RPMI8226 (cell line): Measurements from ENCODE around the gene GPHN.
A peak's percentile ranks its signal among the peaks of the same experiment; 100 is the strongest.
"Not testable (repeated sequence)": the region's sequence is repeated elsewhere in the genome, so short reads cannot be mapped to it uniquely, and the experiment has no call there.

Experiments
- DNase-seq: peaks from one replicate; pipeline ENCODE4 v3.0.0-alpha.2; 2015

Gene GPHN

DNA sequence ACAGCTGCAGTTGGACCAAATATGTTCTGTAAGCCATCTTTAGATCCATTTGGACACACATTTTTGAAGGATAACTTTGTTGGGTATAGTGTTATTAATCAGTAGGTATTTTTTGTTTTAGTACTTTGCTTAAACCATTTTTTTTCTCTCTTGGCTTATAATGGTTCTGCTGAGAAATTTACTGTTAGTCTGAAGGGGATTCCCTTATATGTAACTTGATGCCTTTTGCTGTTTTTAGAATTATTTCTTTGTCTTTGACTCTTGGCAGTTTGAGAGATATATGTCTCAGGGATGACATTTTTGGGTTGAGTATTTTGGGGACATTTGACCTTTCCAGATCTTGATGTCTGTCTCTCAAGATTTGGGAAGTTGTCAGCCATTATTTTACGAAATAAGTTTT is 169.8 kb downstream of the GPHN start:
- DNase-seq, result no peak

DNA sequence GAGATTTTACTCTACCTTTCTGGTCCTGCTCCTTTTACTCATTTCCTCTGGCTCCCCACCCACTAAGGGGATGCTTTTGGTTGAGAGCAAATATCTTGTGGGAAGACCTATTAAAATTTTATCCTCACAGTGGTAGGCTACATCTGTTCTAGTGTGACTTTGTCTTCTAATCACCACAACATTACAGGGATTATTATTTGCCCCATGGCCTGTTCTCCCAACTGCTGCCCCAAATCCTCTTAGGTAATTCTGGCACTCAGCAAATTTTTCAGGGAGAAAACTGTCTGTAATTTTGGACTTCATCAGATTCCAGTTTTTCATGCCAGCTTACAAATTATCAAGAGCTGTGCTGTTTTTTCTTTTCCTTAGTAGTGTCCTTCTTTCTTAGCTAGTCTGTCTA is 172.3 kb downstream of the GPHN start:
- no peak for DNase-seq

DNA sequence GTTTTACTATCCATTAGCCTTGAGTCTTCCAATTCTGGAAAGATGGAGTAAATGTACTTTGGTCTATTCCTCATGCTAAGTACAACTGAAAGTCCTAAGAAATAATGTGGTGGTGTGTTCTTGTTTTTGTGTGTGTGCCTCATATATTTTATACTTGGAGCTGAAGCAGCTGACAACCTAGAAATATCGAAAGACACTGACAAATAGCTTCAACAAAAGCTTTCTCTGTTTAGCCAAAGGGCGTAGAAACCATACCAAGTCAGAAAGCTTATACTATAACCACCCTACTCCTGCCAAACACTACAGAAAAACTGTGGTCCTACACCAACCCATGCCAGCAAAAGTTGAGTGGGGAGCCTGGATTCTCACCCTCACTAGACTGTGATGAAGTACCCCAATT is 188.4 kb downstream of the GPHN start:
- DNase-seq, result no peak

DNA sequence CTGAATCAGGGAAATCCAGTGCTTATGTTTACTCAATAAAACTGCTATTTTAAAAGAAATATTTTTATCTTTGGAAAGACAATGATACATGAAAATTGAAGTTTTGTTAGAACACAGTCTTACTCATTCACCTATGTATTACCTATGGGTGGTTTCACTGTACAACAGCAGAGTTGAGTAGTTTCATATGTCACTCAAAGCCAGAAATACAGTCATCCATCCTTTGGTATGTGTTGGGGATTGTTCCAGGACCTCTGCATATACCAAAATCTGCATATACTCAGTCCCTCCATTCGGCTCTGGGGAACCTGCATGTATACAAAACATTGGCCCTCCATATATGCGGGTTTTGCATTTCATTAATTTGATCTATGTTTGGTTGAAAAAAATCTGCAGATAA is 190.6 kb downstream of the GPHN start:
- no peak for DNase-seq

DNA sequence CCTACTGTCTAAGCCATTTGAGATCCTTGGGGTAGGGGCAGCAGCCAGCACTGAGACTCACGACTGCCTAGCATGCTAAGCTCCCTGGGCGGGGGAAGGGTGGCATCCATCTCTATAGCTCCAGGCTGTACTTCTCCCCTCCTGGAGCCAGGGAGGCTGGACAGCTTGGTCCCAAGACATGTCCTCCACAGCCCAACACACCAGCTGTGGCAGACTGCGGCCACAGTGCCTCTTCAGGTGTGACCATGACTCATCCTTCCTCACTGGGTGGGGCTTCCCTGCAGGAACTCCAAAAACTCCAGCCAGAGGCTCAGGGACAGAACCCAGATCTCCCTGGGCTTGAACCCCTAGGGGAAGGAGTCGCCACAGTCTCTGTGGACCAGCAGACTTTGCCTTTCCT is 193.9 kb downstream of the GPHN start:
- DNase-seq, result no peak

DNA sequence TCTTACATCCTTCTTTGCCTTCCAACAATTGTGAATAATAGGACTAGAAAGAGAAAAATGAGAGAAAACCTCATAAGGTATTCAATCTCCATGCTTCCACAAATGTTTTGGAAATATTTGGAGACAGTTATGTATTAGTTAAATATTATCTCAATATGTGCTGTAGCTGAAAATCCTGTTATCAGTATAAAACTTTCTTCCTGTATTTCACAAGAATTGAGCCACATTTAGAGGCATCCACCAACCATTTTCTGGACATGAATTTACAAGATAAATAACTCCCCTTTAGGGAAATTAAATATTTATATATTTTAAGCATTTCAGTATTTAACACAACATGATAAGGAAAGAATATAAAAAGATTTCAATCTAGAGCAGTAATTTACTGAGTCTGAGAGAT is 200.3 kb downstream of the GPHN start:
- DNase-seq, result no peak

DNA sequence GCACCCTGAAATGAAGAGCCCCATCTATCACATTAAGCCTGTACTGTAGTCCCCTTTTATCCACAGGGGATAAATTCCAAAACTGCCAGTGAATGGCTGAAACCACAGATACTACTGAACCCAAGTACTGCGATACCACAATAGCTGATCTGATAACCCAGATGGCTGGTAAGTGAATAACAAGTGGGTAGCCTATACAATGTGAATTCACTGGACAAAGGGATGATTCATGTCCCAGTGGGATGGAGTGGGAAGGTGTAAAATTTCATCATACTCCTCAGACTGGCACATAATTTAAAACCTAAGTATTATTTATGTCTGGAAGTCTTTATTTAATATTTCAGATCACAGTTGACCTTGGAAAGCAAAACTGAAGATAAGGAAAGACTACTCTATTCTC is 201.3 kb downstream of the GPHN start:
- DNase-seq, result no peak

DNA sequence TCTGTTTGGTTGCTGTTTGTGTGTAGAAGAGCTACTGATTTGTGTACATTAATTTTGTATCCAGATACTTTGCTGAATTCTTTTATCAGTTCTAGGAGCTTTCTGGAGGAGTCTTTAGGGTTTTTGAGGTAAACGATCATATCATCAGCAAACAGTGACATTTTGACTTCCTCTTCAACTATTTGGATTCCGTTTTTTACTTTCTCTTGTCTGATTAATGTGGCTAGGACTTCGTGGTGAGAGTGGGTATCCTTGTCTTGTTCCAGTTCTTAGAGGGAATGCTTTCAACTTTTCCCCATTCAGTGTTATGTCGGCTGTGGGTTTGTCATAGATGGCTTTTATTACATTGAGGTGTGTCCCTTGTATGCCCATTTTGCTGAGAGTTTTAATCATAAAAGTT is 206.3 kb downstream of the GPHN start:
- not testable (repeated sequence) for DNase-seq

DNA sequence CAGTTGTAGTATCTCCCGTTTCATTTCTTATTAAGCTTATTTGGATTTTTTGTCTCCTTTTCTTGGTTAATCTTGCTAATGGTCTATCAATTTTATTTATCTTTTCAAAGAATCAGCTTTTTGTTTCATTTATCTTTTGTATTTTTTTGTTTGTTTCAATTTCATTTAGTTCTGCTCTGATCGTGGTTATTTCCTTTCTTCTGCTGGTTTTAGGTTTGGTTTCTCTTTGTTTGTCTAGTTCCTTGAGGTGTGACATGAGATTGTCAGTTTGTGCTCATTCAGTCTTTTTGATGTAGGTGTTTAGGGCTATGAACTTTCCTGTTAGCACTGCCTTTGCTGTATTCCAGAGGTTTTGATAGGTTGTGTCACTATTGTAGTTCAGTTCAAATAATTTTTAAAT is 207.4 kb downstream of the GPHN start:
- not testable (repeated sequence) for DNase-seq

DNA sequence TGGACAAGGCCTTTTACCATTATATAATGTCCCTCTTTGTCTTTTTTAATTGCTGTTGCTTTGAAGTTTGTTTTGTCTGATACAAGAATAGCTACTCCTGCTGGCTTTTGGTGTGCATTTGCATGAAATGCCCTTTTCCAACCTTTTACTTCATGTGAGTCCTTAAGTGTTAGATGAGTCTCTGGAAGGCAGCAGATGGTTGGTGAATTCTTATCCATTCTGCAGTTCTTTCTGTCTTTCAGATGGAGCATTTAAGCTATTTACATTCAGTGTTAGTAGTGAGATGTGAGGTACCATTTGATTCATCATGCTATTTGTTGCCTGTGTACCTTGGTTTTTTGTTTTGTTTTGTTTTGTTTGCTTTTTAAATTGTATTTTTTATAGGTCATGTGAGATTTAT is 208.3 kb downstream of the GPHN start:
- no peak for DNase-seq

DNA sequence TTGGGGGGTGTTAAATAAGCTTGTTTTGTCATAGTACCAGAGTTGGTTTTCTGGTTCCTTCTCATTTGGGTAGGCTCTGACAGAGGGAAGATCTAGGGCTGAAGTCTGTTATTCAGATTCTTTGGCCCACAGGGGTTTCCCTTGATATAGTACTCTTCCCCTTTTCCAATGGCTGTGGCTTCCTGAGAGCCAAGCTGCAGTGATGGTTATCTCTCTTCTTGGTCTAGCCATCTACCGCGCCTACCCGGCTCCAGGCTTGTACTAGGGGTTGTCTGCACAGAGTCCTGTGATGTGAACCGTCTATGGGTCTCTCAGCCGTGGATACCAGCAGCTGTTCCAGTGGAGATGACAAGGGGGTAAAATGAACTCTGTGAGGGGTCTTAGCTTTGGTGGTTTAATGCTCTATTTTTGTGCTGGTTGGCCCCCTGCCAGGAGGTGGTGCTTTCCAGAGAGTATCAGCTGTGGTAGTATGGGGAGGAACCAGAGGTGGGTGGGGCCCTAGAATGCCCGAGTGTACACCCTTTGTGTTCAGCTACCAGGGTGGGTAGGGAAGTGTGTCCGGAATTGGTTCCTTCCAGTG is 209.7 kb downstream of the GPHN start:
- no peak for DNase-seq

DNA sequence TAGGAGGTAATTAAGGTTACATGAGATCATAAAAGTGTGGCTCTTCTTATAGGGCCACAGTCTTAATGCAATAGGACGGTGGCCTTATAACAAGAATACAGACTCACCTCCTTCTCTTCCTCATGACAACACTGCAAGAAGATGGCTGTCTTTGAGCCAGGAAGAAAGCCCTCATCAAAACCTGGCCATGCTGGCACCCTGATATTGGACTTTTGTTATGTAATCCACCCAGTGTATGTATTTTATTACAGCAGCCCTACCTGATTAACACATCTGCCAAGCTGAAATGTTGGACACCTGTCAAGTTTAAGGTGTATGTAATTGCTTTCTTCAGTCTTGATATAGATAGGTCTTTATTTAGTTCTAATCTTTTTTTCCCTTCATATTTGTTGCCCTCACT is 217.0 kb downstream of the GPHN start:
- DNase-seq, result no peak

DNA sequence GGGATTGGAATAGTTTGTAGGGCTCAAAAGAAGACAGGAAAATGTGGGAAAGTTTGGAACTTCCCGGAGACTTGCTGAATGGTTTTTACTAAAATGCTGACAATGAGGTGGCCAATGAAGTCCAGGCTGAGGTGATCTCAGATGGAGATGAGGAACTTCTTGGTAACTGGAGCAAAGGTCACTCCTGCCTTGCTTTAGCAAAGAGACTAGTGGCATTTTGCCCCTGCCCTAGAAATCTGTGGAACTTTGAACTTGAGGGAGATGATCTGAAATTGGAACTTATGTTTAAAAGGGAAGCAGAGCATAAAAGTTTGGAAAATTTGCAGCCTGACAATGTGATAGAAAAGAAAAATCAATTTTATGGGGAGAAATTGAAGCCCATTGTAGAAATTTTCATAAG is 223.4 kb downstream of the GPHN start:
- DNase-seq, result not testable (repeated sequence)

DNA sequence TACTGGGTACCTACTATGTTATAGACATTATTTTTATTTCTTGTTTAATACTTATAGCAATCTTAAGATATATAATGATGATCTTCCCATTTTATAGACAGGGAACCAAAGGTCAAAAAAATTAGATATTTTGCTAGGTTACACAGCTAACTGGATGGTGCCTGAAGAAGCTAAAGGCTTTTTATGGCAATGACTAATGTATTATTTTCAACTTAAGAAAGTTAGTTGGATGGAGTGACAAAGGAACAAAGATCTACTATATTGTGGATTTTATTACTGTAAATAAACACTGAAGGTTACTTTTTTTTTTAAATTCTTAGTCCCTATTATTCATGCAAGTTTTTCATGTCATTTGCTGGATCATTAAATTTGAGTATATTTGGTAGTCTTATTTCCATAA is 227.9 kb downstream of the GPHN start:
- DNase-seq, result no peak

DNA sequence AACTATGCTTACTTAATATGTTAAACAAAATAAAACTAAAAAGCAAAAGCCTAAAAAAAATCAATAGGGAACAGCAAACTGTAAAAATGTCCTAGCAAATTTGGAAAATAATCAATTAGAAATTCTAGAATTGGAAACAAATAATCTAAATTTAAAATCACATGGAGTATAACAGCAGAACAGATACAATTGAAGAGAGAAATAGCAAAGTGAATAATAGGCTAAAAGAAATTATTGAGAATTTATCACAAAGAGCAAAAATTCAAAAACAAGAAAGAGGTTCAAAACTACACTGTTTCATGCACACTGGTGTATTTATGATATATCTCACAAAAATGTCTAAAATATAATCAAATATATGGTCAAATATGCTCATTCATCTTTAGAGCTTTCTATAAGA is 231.9 kb downstream of the GPHN start:
- DNase-seq, result no peak

DNA sequence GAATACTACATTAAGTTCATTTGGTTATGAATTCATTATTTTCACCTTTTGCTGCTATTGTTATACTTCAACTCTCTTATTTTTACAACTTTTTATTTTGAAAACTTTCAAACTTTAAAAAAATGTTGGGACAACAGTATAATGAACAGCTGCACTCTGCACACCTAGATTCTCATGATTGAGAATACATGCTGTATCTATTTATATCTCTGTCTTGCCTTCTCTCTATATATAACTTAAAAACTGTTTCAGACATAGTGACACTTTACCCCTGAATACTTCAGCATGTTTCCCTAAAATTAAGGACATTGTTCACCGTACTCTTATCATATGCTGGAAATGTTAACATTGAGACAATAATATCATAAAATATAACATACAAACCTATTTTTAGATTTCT is 237.1 kb downstream of the GPHN start:
- DNase-seq, result no peak

DNA sequence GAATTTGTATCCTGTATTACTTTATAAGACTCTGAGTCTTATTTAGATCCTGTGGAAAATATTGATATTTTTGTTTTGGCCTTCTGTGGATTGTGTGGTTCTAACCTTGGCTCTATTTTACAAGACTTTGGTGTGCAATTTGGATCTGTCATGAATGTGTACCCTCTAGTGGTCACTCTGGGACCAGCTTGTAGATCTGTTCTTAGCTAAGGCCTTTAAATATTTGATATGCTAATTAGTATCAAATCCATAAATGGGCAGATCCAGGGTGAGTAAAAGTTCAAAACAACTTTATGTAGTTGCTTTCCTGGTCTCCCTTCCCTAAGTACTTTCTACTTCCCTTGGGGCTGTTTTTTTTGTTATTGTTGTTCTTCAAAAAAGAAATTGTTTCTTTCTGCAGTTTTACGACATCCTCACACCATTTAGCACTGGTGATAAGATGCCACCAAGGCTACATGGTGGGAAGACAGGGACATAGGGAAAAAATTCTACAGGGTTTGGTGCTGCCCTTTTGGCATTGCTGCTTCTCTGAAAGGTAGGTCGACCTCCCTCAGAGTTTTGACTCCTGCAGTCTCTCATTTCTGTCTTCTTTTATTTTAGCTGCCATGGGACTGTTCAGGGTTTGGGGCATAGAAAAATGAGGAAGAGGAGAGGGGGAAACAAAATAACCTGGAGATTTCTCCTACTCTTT is 238.5 kb downstream of the GPHN start:
- peak; percentile 6 for DNase-seq

DNA sequence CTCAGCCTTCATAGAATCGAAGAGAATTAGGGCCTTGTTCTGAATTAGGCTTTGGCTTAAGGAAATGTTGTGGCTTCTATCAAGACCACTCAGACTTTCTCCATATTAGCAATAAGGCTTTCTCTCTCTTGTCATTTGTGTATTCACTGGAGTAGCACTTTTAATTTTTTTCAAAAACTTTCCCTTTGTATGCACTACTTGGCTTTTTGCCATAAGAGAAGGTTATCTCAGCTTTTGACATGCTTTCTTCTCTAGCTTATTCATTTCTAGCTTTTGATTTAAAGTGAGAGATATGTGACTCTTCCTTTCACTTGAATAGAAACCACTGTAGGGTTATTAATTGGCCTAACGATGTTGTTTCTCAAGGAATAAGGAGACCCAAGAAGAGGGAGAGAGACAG is 244.2 kb downstream of the GPHN start:
- no peak for DNase-seq

DNA sequence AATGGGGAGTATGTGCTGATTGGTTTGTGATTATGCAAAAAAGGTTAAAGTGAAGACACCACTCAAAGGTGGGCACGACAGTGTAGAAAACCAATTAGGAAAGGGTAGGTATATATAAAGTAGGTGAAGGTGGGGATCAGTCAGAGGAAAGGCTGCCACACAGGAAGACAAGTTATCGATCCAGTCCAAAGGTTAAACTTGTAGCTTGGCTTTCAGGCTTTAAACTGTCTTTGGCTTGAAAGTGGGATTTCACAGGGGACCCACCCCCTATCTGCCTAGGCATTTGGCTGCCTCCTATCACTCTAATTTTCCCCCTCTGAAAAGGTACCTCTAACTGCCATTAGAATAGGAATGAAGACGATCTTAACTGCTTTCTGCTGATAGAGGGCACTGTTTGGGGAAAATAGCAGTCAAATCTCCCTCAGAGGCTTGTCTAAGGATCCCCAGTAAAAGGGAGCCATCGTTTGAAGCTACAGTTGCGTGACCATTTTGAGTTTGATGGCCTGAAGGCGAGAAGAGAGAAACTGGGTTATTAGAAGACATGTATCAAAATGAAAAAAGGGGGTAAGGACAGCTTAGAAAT is 250.2 kb downstream of the GPHN start:
- DNase-seq, result no peak

DNA sequence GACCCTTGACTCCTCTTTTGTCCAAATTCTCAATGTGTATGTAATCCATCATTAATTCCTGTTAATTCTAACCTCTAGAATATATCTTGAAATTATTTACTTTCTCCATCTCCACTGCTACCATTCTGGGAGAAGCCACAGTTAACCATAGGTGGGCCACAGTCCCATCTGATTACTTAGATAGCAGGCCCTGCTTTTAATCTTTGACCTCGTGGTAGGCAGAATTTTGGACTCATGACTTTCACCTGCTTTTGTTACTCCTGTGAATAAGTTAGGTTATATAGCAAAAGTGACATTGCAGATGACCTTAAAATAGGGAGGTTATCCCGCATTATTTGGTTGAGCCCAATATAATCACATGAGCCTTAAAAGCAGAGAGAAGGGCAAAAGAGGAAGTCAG is 264.2 kb downstream of the GPHN start:
- no peak for DNase-seq

DNA sequence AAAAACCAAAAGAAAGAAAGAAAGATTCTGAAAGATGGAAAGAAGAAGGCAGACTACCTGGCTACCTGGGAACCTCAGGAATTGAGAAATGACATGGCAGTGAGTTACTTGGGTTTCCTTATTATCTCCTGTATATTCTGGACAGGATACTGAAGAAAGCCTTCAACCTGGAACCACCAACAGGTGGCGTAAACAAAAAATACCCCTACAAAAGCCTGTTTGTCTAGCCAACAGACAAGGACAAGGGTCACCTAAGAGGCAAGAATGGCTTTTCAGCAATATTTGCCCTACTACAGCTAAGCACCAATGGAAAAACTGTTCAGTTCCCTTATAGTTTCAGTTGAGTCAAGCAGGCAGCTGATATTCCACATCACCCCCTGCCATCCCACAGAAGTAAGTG is 274.9 kb downstream of the GPHN start:
- DNase-seq, result no peak

DNA sequence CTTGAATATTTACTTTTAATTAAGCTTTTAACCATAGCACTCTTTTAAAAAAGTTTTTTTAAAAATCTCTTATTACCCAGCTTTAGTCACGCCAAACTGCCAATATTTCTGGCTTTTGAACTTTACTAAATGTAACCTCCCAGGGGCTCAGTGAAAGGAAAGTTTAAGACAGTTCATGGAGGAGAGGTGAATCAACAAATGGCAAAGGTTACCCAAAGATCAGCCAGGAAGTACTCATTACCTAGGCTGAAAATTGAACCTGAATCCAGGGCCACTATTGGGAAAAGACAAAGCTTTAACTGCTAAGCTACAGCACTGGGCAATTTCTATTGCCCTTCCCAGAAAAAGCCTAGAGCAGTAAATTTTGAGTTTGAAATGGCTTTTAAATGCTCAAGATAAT is 282.2 kb downstream of the GPHN start:
- DNase-seq, result no peak

DNA sequence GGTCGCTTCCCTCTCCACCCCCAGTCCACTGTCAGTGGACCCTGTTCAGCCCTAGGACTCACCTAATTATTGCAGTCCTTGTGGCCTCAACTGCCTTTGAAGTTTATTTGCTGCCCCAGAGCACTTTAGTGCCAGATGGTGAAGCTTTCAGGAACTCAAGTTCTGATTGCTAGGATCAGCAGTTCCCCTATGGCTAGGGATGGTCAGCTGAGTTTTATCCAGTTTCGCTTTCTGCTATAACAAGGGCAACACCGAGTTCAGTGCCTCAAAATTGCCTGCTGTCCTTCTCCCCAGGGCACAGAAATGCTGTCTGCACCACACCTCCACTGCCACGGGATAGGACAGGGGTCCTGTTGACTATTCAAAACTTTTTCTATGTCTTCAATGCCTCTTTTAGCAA is 295.0 kb downstream of the GPHN start:
- DNase-seq, result peak; percentile 78

DNA sequence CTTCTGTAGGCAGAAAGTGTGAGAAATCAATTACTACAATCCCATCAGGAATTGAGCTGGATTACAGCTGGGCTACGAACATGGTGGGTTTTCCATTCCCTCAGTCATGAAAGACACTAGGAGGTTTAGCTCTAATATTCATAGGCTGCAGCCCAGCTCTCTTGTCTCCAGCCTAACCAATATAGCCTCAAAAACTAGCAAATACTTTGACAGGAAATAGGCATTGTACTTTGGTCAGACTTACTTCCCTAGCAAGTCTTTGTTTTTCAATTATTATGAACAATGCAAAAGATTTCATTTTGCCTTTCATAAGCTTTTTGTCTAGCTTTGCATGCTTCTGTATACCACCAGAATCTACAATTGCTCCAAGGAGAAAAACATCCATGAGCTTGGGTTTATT is 296.2 kb downstream of the GPHN start:
- DNase-seq, result no peak

DNA sequence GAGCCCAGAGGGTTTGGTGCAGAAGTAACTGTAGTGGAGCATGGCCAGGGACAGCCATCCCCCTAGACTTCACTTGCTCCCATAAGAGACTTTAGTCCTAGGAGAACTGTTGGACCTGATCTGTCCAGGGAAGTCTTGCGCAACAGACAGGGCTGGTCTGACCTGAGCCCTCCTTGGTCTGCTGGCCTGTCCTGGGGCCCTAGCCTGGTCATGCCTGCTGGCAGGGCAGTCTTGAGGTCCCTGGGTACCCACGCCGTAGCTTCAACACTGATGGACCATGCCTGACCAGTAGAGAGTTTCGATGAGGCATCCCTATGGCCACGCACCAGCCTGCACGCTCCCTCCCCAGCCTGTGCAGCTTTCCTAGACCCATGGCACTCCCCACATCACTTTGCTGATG is 305.7 kb downstream of the GPHN start:
- no peak for DNase-seq
